Bone marrow (tissue), 2 donors: ENCODE results near the gene CEP85.
A peak's percentile ranks its signal among the peaks of the same experiment; 100 is the strongest.
"Not testable (repeated sequence)": the region's sequence is repeated elsewhere in the genome, so short reads cannot be mapped to it uniquely, and the experiment has no call there.

ENCODE experiments used
- DNase-seq, 2 donors: peaks; one replicate each; lab custom pipeline; 2025; lab: John Stamatoyannopoulos, UW

The CEP85 gene

DNA sequence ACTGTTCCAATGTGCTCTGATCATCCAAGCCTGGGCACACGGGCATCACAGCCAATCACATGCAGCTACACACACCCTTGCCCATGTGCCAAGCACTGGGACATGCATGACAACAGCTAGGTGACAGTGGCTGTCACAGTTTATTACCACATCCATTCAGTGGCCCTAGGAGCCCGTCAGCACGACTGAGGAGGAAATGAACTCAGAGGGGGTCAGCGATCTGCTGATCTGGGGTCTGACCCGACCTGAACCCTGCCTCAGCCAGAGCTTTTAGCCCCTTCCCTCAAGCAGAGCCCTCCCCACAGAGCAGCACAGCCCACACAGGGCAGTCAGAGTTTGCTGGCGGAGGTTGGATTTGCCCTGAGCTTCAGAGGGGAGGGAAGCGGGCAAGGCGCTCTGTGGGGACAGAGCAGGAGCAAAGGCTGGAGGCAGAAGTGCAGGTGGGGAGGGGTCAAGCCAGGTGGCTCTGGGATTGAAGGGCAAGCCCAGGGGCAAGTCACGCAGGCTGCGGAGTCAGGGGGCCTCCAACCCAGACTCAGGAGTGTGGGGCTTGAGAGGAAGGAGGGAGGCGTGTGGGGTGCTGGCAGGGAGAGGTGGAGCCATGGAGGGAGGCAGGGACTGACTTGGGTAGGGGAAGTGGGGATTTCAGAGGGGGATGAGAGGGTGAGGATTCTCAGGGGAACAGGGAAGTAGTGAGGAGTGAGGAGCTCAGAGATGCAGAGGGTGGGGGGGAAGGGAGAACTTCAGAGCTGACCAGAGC, 56.3 kb downstream of the CEP85 start:
- peak in 1 of 2 donors; percentile 29 for DNase-seq

DNA sequence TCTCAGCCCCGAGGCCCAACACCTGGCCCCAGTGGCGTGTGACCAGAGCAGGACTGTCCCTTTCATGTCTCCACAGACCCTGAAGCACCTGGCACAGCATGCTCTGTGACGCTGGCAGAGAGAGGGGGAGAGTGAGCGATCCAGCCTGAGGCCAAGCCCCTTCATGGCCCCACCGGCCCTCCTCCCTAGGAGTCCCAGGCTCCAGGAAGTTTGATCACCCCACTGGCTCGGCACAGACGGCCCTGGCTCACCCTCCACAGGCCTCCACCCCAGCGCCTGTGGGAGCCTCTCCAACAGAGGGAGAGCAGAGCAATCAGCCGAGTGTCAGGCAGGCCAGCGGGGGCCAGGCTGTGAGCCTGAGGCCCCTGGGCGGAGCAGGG, 56.9 kb downstream of the CEP85 start:
- DNase-seq, result no peak

DNA sequence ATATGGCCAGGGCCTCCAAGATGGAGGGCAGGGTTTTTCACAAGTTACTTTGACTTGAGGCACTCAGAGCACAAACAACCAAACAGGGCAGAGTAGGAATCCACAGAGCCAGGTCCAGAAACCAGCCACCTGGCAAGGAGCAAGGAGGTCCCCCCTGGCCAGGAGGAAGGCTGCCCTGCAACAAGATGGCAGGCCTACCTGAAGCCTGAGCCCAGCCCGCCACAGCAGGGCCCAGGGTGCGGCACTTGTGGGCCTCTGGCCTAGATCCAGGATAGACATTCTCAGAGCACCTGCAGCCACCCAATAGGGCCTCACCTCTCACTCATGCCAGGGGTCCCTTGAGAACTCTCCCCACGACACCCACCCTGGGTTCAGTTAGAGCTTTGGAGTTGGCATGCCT, 57.4 kb downstream of the CEP85 start:
- no peak for DNase-seq

DNA sequence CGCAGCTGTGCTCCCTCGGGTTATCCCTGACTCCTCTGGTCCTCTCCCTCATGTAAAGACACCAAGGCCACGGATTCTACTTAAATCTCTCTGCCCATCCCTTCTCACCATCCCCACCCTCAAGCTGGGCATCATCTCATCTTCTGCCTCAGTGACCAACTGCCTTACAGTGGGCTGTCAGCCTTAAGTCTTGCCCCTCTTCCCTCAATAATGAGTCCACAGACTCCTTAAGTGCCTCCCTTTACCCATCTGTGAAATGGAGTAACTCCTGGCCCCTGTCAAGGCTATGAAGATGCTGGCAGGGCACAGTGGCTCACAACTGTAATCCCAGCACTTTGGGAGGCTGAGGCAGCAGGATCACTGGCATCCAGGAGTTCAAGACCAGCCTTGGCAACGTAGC, 57.9 kb downstream of the CEP85 start:
- DNase-seq, result no peak

DNA sequence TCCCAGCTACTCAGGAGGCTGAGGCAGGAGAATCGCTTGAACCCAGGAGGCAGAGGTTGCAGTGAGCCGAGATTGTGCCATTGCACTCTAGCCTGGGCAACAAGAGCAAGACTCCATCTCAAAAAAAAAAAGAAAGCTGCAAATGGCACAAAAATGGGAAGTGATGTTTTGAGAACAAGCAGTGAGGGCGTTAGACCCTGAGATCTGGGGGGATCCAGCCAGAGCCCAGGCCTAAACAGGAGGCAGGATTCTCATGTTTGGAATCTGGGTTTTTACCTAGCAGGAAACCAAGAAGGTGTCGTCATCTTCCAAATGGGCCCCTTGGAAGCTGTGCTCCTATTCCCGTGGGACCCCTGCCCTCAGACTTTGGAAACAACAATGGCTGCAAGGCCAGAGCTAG, 58.7 kb downstream of the CEP85 start:
- not testable (repeated sequence) for DNase-seq

DNA sequence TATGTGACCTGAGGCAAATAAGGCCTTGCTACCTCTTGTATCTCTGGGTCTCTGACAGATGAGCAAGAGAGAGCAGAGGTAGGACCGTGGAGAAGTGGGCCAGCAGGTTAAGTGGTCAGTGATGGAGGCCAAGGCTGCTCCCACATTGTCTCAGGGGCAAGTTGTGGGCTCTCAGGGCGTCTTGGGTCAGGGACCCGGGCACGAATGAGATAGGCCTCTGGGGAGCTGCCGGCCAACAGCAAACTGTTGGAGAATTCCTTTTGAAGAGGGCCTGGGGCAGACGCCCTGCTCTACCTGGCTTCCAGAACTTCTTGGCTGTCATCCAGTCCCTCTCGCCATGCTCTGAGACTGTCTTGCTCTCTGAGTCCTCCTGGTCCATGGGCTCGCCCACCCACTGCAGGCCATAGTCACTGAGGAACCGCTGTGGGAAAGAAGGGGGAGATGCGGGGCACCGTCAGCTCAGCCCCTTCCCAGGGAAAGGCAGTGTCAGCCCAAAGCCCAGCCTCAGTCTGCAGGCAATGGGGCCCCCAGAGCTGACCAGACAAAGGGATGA, 60.0 kb downstream of the CEP85 start:
- no peak for DNase-seq

DNA sequence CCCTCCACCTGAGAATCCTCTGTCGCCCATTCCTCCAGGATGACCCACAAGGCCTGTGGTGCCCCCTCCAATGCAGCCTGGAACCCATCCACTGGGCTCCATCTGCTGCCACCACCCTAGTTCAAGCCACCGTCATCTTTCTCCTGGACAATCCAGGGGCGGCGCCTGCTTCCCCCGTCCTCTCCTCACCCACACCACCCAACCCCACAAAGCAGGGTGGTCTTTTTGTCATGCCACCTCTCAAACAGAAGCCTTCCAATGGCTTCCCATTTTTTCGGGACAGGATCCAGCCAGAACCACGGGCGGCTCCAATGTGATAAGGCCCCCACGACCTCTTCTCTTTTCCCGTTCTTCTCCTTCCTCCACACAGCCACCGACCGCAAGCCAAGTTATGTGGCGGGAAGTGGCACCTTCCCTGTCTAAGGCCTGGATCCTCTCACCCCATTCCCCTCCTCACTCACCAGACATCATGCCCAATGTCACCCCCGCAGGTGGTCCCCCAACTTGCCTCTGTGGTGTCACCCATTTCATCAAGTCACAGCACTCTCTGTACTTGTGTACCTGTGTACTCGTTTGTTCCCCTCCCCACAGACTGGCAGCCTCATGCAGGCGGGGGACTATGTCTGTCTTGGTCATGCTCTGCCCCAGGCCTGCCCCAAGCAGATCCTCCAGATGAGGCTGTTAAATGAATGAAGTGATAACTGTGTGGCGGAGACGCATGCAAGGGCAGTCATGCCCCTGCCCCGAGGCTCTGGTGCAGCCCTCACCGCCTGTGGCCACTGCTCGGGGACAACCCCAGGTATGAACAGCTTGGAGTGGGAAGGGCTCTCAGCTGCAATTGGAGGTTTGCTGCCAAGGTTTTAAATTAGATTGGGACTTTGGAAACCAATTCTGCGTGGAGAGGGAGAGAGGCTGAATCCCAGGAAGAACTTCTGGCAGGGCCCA, 61.5 kb downstream of the CEP85 start:
- DNase-seq, result no peak

DNA sequence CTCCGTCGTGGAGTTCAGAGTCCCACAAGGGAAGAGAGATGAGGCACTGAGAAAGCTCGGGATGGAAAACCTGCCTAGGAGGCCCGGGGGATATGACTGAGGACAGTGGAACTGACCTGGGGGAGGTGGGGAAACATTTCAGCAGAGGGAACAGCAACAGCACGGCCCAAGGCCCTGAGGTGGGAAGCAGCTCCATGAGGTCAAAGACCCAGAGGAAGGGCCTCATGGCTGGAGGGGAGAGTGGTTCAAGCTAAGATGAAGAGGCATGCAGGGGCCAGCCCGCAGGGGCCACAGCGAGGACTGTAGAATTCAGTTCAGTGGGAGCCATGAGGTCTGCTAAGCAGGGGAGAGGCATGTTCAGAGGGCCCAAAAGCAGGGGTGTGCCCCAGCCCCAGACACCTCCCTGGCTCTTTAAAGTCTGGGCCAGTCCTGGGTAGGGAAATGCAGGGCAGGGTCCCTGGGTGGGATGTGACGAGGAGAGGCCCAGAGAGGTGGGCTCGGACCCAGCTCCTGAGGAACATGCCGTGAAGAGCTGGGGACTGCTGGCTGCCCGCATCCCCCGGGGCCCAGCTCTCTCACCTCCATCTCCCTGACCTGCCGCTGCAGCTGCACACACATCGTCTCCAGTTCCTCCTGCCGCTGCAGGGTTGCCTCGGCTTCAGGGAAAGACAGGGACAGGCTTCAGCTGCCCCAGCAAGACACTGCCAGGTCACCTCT, 62.5 kb downstream of the CEP85 start:
- DNase-seq, result no peak

DNA sequence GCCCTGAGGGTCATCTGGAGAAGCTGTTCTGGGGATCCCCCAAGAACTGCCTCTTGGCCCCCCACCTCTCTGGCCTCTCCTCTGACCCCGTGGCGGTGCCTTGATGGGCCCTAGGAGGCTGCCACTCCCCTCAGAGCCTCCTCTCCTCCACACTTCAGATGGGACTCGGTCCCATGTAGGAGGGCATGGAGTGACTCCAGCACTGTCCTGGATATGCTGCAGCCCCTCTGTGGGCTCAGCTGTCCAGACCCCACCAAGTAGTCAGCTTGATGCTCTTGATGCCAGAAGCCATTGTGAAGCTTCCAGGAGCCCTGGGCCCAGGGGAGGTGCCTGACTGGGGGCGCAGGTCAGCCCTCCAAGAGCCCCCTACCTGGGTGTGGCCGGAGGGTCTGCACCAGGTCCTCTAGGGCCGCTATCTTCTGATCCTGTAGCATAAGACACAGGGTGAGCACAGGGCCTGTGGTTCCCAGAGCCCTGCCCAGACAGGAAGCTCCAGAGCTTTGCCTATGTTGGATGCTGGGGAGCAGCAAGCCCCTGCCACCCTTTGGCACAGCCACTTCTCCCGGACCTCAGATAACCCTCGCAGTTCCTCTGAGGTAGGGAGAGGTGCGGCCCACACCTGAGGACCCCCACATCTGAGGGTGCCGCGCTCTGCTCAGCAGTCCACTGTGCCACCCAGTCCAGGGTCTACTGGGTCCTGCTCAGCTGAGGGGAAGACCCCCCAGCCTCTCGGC, 63.2 kb downstream of the CEP85 start:
- DNase-seq, result no peak

DNA sequence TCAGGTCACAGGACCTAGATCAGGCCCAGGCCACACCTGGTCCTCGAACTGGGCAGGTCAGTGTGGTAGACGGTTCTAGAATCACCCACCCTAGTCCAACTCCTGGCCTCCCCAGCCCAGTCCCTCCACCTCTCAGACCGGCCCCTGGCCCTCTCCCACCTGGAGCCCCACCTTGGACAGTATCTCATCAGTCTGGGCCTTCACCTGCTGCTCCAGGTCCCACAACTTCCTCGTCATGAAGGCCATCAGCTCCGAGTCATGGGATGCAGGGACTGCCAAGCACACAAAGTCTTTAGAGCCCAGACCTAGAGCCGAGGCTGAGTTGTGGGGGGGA, 63.8 kb downstream of the CEP85 start:
- DNase-seq, result no peak

DNA sequence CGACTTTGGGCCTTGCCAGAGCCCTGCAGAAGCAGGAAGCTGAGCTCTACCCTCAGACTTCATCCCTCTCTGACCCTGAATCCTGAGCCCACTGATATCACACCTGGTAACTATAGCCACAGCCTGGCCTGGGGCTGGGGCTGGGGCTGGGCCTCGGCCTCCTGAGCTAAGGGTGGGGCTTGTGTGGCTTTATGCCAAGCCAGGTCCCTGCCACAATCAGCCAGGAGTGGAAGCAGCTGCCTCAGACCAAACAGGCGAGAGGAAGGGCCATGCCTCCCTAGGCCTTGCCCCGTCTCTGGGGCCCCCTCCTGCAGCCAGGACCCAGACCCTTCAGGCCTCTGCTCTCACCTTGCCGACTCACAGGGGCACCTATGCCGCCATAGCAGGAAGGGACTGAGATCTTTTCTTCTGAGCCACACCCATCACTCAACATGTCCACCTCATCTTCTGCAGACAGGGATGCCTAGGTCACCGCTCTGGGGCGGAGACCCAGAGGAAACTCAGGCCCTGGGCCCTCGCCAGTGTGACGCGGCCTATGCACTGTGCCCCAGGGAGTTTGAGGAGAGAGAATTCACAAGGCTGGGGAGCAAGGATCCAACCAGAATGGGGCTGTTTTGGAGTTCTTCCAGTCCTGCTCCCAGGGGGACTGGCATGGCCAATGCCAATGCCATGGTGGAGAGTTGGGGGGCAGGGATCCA, 66.7 kb downstream of the CEP85 start:
- DNase-seq, result no peak

DNA sequence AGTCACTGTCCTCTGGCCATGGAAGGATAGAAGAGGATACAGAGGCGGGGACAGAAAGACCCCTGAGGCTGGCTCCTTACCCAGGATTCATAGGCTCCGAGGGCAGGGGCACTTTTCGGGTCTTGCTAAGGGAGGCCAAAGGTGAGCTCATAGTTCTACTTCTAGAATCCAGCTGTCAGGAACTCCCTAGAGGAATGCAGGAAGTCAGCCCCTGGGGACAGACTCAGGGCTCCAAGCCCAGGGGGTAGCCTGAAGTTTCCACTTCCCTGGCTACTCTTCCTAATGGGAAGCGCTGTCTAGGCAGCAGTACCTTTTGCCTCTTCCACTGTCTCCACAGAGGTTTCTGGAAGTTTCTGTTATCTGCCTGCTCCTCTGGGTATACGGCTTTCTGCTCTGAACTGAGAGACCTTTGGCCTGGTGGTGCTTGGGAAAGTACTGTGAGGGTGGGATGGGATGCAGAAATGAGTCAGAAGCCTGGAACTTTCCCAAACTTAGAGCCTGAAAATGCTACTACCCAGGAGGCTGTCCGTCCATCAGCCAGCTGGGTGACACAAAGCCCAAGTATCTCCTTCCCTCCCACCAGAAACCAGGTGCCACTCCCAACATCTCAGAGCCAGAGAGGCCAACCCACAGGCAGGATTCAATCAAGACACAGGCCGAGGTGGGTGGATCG, 68.9 kb downstream of the CEP85 start:
- DNase-seq, result no peak

DNA sequence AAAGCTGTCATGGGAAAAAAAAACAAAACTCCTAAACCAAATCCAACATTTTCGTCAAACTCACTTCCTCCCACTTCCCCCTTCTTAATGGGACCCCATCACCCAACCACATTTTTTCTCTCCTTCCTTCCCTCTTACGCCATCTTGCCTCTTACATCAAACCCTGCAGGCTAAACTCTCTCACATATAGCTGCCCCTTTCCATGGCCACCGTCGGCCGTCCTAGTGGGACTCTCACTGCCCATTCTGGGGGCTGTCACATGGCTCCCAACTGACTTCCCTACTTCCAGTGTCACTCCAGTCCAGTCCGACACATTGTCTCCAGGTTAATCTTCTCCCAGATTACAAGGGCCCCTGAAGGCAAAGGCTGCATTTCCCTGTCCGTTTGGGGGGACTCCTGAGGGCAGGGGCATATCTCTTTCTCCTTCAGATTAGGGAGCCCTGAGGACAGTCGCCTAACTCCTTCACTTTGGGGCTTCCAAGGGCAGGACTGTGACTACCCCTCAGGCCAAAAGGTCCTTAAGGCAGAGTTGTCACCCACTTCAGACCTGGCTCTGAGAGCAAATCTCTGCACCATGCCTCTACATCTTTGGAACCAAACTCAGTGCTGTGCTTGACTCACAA, 71.8 kb downstream of the CEP85 start:
- DNase-seq, result no peak

DNA sequence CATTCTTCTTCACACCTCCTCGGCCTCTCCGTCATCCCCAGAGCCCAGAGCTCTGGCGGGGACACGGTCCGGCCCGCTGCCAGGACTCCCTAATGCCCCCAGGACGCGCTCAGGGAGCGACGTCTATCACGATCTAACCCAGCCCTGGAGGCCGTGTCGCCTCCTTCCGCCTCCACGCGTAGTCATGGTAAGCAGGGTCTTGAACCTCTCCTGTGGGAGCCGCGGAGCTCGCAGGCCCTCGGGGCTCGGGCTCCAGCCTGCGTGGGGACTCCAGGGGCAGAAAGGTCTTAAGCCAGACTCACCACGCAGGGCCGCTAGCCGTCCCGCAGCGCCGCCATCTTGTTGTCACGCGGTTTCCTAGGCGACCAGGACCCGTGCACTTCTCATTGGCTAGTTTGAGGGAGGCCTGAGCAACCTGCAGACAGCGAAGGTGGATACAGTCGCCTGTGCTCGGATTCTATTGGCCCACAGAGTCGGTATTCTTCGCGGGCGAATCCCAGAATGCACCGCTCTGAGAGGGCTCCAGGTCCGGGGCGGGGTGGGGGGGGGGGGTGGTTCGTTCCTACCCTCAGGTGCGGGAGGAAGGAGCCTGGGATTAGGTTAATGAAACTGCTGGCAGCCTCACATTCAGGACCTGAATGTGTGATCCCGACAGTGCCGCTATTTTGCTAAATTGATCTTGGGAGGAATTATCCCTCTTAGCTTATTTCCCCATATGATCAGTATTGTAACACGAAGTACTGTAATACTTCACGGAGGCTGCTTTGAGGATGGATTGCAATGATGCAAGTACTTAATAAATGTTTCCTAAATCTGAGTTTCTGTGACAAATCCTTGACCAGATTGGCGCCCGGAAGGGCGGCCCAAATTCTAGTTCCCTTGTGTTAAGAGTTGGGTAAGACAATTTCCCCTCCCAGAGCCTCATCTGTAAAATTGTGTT, 72.6 kb downstream of the CEP85 start, which contains the start of gene UBXN11:
Gene UBXN11, minus strand, starts transcription at position 347 of the 940 bp plus-strand sequence. CDS start 3,753 bp downstream, outside the sequence.
- peak; percentile 57 to 75 for DNase-seq

DNA sequence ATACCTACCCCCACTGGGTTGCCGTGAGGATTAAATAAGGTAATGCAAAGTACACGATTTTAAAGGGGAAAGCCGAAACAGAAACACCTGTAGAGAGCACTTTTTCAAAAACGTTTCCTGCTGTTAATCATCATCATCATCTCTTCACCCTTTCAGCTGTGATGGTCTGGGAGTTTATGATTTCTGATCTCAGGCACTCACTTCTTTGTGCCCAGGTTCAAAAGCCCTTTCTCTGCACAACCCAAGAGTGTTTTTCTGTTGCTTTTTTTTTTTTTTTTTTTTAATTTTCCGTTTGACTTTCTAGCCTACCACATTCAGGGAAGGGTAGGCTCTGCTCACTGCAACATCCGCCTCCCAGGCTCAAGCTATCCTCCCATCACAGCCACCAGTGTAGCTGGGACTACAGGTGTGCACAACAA, 73.4 kb downstream of the CEP85 start:
- no peak for DNase-seq

DNA sequence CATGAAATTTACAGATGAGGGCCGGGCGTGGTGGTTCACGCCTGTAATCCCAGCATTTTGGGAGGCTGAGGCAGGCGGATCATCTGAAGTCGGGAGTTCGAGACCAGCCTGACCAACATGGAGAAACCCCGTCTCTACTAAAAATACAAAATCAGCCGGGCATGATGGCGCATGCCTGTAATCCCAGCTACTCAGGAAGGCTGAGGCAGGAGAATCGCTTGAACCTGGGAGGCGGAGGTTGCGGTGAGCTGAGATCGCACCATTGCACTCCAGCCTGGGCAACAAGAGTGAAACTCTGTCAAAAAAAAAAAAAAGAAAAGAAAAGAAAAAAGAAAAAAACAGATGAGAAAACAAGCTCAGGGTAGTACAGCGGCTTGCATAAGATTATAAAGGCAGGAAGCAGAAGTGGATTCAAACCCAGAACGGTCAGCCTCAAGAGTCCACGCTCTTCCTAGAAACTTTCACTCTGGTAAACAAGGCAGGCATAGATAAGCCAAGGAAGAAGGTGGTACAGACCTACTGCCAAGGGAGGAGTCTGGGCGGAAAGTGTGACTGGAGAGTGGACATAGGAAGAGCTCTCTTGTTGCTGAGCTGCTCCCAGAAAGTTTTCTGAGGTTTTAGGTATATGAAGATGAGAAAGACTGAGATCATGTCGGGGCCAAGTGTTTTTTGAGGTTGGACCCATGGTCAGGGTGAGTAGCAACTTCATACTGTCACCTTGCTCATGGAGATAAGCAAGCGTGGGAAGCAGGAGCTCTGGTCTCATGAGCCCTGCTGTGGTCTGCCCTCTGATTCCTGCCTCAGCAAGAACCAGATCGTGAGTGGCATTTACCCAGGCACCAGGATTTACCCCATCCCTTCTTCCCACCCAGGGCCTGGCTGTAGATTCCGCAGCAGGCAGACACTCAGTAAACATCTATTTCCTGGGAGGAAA, 74.2 kb downstream of the CEP85 start:
- DNase-seq, result not testable (repeated sequence)

DNA sequence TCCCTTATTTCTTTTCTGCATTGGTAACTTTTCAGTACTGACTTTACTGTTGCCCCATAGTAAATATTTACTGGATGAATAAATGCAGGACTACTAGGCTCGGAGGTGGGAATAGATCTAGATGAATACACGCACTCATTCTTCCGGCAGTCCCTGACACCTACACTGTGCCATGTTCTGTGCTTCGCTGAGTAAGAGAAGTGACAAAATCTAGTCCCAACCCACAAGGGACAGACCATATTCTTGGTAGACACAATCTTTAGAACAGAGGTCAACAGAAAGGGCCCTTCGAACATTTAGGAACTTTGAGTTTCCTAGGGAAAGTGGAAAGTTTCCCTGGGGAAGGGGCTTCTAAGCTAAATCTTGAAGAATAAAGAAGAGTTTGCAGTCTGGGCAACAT, 80.5 kb downstream of the CEP85 start:
- DNase-seq, result no peak
